GF-D8 (cell line): Measurements from ENCODE around the gene MPIG6B.
"Not testable (repeated sequence)": the region's sequence is repeated elsewhere in the genome, so short reads cannot be mapped to it uniquely, and the experiment has no call there.

Source experiments
- DNase-seq: peaks from one replicate; lab custom pipeline; 2025; lab: John Stamatoyannopoulos, UW

The MPIG6B gene

GRCh38 chr6:31700740-31701401 is 22.3 kb upstream of the MPIG6B start:
- no peak for DNase-seq

GRCh38 chr6:31701666-31702404 is 21.3 kb upstream of the MPIG6B start:
- no peak for DNase-seq

GRCh38 chr6:31702405-31702818 is 20.8 kb upstream of the MPIG6B start:
- no peak for DNase-seq

- DNase-seq, result peak; percentile 95
These were observed 20.1 kb upstream of the MPIG6B start, which contains the start of gene ABHD16A for GRCh38 chr6:31702819-31703716. ABHD16A (minus strand) TSS chr6:31703324; CDS start chr6:31703281, 43 bp downstream.

GRCh38 chr6:31705931-31706330 is 17.2 kb upstream of the MPIG6B start:
- DNase-seq, result no peak

GRCh38 chr6:31706599-31706998 is 16.6 kb upstream of the MPIG6B start, which contains the start of gene LY6G6F:
LY6G6F (plus strand) TSS chr6:31706866; CDS start chr6:31706907, 41 bp downstream.
- no peak for DNase-seq

GRCh38 chr6:31707701-31708100 is 15.5 kb upstream of the MPIG6B start:
- DNase-seq, result no peak

GRCh38 chr6:31708224-31708623 is 14.9 kb upstream of the MPIG6B start:
- no peak for DNase-seq

GRCh38 chr6:31709157-31709556 is 14.0 kb upstream of the MPIG6B start:
- DNase-seq, result not testable (repeated sequence)

GRCh38 chr6:31710523-31711219 is 12.5 kb upstream of the MPIG6B start:
- no peak for DNase-seq

- peak; percentile 10 for DNase-seq
These were observed 11.9 kb upstream of the MPIG6B start for GRCh38 chr6:31711233-31711632.

- DNase-seq, result peak; percentile 3
These were observed 10.9 kb upstream of the MPIG6B start for GRCh38 chr6:31712296-31712695.

- DNase-seq, result no peak
These were observed 9.7 kb upstream of the MPIG6B start for GRCh38 chr6:31713465-31713864.

- DNase-seq, result no peak
These were observed 9.0 kb upstream of the MPIG6B start for GRCh38 chr6:31713991-31714684.

GRCh38 chr6:31715022-31715958 is 7.9 kb upstream of the MPIG6B start, which contains the start of gene LY6G6D:
LY6G6D (plus strand) TSS chr6:31715348; CDS start chr6:31715356, 8 bp downstream.
- DNase-seq, result no peak

GRCh38 chr6:31717499-31718222 is 5.5 kb upstream of the MPIG6B start:
- DNase-seq, result no peak

- no peak for DNase-seq
These were observed 4.9 kb upstream of the MPIG6B start for GRCh38 chr6:31718265-31718664.

- no peak for DNase-seq
These were observed 4.2 kb upstream of the MPIG6B start for GRCh38 chr6:31719001-31719400.

- no peak for DNase-seq
These were observed 2.9 kb upstream of the MPIG6B start for GRCh38 chr6:31720196-31720770.
